Hepatocyte (in vitro differentiated cells): ENCODE measurements around the gene OSBPL10.

Experiments used
- EZH2 ChIP-seq: fragments of 200-600 bp; sonication (generic); IDR thresholded peaks from 2 replicates; pipeline ENCODE4 v1.6.1; 2016; ENCODE audit warnings: antibody characterized with exemption, mild to moderate bottlenecking, borderline replicate concordance
- EZH2phosphoT487 ChIP-seq: fragments of 200-600 bp; sonication (generic); IDR thresholded peaks from one replicate; pipeline ENCODE4 v1.6.1; 2018; ENCODE audit warnings: antibody characterized with exemption, mild to moderate bottlenecking, low read depth, moderate library complexity; ENCODE audit not compliant: unreplicated experiment, severe bottlenecking
- TF ChIP-seq, protein P1 (sequence below): fragments of 200-600 bp; sonication (generic); IDR thresholded peaks from 2 replicates; pipeline ENCODE4 v1.5.1; 2016; ENCODE audit warnings: antibody characterized with exemption, mild to moderate bottlenecking; ENCODE audit not compliant: poor library complexity

DNA sequence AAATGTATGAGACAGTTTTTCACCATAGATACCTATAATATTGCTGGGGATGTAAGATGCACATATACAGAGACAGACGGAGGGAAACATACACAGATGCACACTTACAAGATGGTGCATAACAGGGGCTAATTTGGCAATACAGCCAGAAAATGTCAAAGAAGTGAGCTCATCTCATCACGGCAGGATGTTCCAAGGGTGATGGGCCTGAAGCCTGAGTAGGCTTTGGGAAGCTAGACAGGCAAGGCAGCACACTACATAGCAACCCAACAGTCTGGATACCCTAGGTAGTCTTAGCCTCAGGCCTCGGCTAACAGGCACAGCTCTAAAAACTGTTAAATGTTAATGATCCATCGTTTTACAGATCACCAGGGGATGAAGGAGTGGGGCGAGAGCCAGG lies 148.5 kb downstream of the OSBPL10 start:
- TF ChIP-seq, protein P1, sequence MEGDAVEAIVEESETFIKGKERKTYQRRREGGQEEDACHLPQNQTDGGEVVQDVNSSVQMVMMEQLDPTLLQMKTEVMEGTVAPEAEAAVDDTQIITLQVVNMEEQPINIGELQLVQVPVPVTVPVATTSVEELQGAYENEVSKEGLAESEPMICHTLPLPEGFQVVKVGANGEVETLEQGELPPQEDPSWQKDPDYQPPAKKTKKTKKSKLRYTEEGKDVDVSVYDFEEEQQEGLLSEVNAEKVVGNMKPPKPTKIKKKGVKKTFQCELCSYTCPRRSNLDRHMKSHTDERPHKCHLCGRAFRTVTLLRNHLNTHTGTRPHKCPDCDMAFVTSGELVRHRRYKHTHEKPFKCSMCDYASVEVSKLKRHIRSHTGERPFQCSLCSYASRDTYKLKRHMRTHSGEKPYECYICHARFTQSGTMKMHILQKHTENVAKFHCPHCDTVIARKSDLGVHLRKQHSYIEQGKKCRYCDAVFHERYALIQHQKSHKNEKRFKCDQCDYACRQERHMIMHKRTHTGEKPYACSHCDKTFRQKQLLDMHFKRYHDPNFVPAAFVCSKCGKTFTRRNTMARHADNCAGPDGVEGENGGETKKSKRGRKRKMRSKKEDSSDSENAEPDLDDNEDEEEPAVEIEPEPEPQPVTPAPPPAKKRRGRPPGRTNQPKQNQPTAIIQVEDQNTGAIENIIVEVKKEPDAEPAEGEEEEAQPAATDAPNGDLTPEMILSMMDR, result no peak
- TF ChIP-seq EZH2phosphoT487, result no peak
- TF ChIP-seq EZH2, result no peak
